Measurements from ENCODE around the gene ALDH16A1.

- TF ChIP-seq, protein P1, sequence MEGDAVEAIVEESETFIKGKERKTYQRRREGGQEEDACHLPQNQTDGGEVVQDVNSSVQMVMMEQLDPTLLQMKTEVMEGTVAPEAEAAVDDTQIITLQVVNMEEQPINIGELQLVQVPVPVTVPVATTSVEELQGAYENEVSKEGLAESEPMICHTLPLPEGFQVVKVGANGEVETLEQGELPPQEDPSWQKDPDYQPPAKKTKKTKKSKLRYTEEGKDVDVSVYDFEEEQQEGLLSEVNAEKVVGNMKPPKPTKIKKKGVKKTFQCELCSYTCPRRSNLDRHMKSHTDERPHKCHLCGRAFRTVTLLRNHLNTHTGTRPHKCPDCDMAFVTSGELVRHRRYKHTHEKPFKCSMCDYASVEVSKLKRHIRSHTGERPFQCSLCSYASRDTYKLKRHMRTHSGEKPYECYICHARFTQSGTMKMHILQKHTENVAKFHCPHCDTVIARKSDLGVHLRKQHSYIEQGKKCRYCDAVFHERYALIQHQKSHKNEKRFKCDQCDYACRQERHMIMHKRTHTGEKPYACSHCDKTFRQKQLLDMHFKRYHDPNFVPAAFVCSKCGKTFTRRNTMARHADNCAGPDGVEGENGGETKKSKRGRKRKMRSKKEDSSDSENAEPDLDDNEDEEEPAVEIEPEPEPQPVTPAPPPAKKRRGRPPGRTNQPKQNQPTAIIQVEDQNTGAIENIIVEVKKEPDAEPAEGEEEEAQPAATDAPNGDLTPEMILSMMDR (IDR thresholded peaks at IDR 0.05): peak; percentile 93 to 99 (median 95)
- TF ChIP-seq POLR2A (IDR thresholded peaks at IDR 0.05): peak in 1 of 3 donors; percentile 16
Observed at GRCh38 chr19:49473868-49474541, 21.0 kb downstream of the ALDH16A1 start, which contains the start of gene FLT3LG.

All from body of pancreas (tissue), 4 donors.